ENCODE results near the gene KMT5C.
A peak's percentile ranks its signal among the peaks of the same experiment; 100 is the strongest.

KMT5C gene

GRCh38 chr19:55348317-55349034 is 8.8 kb downstream of the KMT5C start:
- DNase-seq = no peak

GRCh38 chr19:55350620-55351315 is 11.1 kb downstream of the KMT5C start:
- no peak for DNase-seq

DNA sequence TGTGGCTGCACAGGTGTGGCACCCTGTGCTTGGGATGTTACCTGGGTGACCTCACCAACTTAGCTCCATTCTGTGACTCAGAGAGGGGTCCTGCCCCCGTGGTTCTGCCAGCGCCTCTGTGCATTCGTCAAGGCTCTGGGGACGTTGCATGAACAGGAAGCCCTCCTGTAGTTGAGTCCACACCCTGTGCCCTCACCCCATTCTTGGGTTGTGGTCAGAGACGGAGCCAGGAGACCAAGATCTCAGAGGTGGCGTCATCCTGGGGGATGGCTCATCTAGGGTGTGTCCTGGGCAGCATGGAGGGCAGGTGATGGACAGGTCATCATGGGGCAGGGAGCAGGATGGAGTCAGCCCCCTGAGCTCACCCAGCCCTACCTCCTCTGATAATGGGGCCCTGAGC is 12.4 kb downstream of the KMT5C start:
- no peak for DNase-seq

- no peak for DNase-seq
Measured at GRCh38 chr19:55352549-55353145, 13.0 kb downstream of the KMT5C start.

GRCh38 chr19:55353356-55353802 is 13.7 kb downstream of the KMT5C start:
- no peak for DNase-seq

DNA sequence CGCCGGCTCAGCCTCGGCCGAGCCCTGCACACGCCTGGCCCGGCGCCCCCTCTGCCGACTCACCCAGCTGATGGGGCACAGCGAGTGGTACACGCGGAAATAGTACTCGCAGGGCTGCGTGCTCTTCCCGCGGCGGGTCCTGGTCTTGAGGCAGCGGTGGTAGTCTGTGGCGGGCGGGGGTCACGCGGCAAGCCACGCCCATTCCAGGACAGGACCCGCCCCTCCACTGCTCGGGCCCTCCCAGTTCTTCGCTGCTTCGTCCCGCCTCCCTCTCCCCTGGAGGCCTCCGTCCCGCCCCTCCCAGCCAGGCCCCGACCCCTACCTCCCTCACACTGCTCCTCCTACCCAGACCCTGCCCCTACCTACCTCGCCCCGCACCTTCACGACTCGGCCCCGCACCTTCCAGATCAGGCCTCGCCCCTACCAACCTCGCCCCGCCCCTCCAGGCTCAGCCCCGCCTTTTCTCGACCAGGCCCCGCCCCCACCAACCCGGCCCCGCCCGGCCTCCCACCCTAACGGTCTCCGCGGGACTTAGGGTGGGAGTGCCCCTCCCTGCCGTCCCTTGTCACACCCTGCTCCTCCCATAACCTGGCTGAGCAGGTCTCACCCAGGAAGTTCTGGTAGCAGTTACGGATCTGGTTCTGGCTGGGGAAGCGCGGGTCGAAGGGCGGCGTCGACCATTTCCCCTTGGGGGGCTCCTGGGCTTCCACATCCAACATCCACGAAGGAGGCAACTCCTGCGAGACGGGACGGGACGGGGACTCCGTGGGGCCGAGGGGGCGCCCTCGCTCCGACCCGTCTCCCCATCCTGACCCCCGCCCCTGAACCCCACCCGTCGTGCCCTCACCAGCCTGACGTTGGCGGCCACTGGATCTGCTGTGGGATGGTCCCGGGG is 14.4 kb downstream of the KMT5C start:
- DNase-seq = peak; percentile 30

GRCh38 chr19:55354698-55355212 is 15.1 kb downstream of the KMT5C start, which contains the start of gene COX6B2:
Gene COX6B2, minus strand, starts transcription at chr19:55354719. Its CDS starts 198 bp downstream, at chr19:55354521.
- no peak for DNase-seq

- DNase-seq = no peak
Measured at GRCh38 chr19:55355213-55355821, 15.6 kb downstream of the KMT5C start.

- DNase-seq = no peak
Measured at GRCh38 chr19:55358493-55358892, 18.8 kb downstream of the KMT5C start.

- peak; percentile 95 for DNase-seq
Measured at GRCh38 chr19:55358943-55359908, 19.6 kb downstream of the KMT5C start.

DNA sequence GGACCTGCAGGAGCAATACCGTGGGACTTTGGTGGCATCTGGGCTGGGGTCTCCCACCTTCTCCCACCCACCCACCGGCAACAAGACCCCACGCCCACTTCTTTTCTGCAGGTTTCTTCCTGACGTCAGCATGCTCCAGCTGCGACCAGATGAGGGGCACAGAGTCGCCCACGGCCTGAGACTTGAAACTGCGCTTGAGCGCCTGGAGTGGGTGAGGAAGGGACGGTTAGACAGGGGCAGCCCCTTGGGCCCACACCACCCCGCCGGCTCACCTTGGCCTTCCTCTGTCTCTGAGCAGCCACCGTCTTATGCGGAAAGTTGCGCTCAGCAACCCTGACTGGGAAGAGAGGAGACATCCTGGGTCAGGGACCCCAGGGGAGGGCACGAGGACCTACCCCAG is 21.2 kb downstream of the KMT5C start:
- DNase-seq = no peak

- DNase-seq = no peak
Measured at GRCh38 chr19:55362174-55362989, 22.7 kb downstream of the KMT5C start.

- DNase-seq = no peak
Measured at GRCh38 chr19:55362990-55363716, 23.5 kb downstream of the KMT5C start, which contains the start of gene GARIN5B. Gene GARIN5B, minus strand, starts transcription at chr19:55363260. Its CDS starts 194 bp downstream, at chr19:55363066.

GRCh38 chr19:55365245-55365644 is 25.6 kb downstream of the KMT5C start:
- DNase-seq = no peak

DNA sequence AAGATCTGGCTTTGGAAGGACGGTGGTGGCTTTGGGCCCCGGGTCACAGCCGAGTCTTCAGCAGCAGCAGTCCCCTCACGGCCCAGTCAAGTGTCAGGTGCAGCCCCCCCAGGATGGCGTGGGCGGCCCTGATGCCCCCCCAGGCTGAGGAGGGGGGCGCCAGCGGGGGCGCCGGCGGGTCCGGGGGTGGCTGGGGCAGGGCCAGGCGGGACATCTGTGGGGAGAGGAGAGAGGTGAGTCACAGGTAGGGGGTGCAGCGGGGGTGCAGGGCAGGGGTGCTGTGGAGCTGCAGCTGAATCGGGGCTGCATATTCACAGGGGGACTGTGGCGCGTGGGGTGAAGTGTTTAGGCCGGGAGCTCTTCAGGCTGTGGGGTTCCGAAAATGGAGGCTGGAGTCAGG is 26.3 kb downstream of the KMT5C start:
- DNase-seq = no peak

- no peak for DNase-seq
Measured at GRCh38 chr19:55366790-55367189, 27.1 kb downstream of the KMT5C start.

GRCh38 chr19:55368106-55368505 is 28.4 kb downstream of the KMT5C start:
- no peak for DNase-seq

- DNase-seq = no peak
Measured at GRCh38 chr19:55368701-55369563, 29.3 kb downstream of the KMT5C start.
